Measurements from ENCODE around the gene HOXC9. TPM values are rescaled to one million over a fixed set of nuclear protein-coding genes. Genes with fewer than 3 reads are reported as not detected.

HOXC9 gene
- 0.28 and 0.68 TPM in 2 replicates for total RNA-seq

- DNase-seq, result no peak
These were observed at the start of gene HOXC9 for GRCh38 chr12:54000116-54001114. Gene HOXC9, plus strand, starts transcription at chr12:54000161. Its CDS starts 28 bp downstream, at chr12:54000189.

- no peak for DNase-seq
These were observed 49.6 kb upstream of the HOXC9 start for GRCh38 chr12:53950437-53950773.

GRCh38 chr12:53950789-53951576, 49.0 kb upstream of the HOXC9 start:
- no peak for DNase-seq

GRCh38 chr12:53951577-53952334, 48.2 kb upstream of the HOXC9 start:
- no peak for DNase-seq

- DNase-seq, result no peak
These were observed 47.6 kb upstream of the HOXC9 start for GRCh38 chr12:53952335-53952694.

GRCh38 chr12:53952871-53953734, 46.9 kb upstream of the HOXC9 start:
- no peak for DNase-seq

- DNase-seq, result no peak
These were observed 45.9 kb upstream of the HOXC9 start for GRCh38 chr12:53953831-53954693.

GRCh38 chr12:53954694-53955035, 45.3 kb upstream of the HOXC9 start, which contains the start of gene HOXC12:
Gene HOXC12, plus strand, starts transcription at chr12:53954903. Its CDS starts 27 bp downstream, at chr12:53954930.
- DNase-seq, result no peak

- DNase-seq, result no peak
These were observed 44.8 kb upstream of the HOXC9 start for GRCh38 chr12:53955036-53955775.

GRCh38 chr12:53955776-53956250, 44.1 kb upstream of the HOXC9 start:
- DNase-seq, result no peak

- no peak for DNase-seq
These were observed 43.6 kb upstream of the HOXC9 start for GRCh38 chr12:53956251-53956887.

- DNase-seq, result no peak
These were observed 42.9 kb upstream of the HOXC9 start for GRCh38 chr12:53956914-53957536.

GRCh38 chr12:53958128-53958527, 41.8 kb upstream of the HOXC9 start:
- no peak for DNase-seq

- DNase-seq, result no peak
These were observed 40.6 kb upstream of the HOXC9 start for GRCh38 chr12:53959314-53959713.

- DNase-seq, result no peak
These were observed 39.6 kb upstream of the HOXC9 start for GRCh38 chr12:53960187-53961024.

GRCh38 chr12:53961025-53961761, 38.8 kb upstream of the HOXC9 start:
- DNase-seq, result no peak

- DNase-seq, result no peak
These were observed 37.0 kb upstream of the HOXC9 start for GRCh38 chr12:53963005-53963404.

Measured in dermis blood vessel endothelial cell (primary cell).